GM23338 (cell line): ENCODE results near the gene SGO2.

Source experiments
- CREB1 ChIP-seq: fragments of 250-450 bp; sonication (Bioruptor Pico); IDR thresholded peaks from 2 replicates; pipeline ENCODE4 v1.5.0; 2020; ENCODE audit warnings: low read depth, mild to moderate bottlenecking, moderate library complexity
- EZH2 ChIP-seq: fragments of 200-600 bp; sonication (generic); IDR thresholded peaks from one replicate; pipeline ENCODE4 v1.8.0; 2017; ENCODE audit warnings: antibody characterized with exemption, mild to moderate bottlenecking, low read depth; ENCODE audit not compliant: unreplicated experiment
- POLR2AphosphoS5 ChIP-seq: IDR thresholded peaks from 2 replicates; pipeline ENCODE4 v1.6.1; 2016; ENCODE audit warnings: antibody characterized with exemption, low read depth
- REST ChIP-seq: IDR thresholded peaks from one replicate; pipeline ENCODE4 v1.6.1; 2018; ENCODE audit warnings: antibody characterized with exemption; ENCODE audit not compliant: unreplicated experiment
- TF ChIP-seq, protein P1 (sequence below), 2 experiments: fragments of 200-600 bp in 1 of 2; sonication (generic) in 1 of 2; conservative IDR thresholded peaks; 2 replicates each; pipeline versions ENCODE4 v1.5.1 to v1.6.1; 2016 to 2017; ENCODE audit warnings: antibody characterized with exemption in 2 of 2, low read depth in 2 of 2, mild to moderate bottlenecking in 2 of 2, moderate library complexity in 1 of 2

DNA sequence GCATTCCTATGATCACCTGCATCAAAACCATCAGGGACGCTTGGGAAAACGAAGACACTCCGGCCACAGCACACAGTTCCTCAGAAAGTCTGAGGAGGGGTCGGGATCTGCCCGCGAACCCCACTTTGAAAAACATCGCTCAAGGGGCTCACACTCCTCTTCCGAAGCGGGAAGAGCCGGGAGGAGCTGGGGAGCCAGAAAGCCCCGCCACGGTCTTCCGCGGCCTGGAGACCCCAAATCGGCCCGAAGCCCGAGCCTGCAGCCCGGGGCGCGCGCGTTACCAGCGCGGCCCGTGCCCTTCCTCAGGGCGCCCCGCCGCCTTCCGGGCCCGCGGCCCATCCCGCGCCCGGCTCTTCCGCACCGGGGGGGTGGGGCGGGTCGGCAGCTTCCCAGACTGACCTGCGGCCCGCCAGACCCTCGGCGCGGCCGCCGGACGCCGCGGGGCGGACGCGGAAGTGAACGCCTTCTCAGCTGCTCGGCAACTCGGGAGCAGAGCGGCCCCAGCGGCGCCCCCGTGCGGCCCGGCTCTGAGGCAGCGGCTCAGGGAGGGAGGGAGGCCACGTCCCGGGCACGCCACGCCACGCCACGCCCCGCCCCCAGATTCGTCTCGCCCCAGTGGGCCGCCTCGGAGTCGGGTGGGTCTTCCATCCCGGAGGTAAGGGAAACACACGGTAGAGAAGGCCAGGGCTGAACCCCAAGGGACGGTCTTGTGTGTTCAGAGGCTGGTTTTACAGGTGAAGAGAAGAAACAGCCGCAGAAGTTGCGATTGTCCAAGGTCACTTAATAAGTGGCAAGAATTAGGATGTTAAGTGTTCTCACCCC is 16.2 kb upstream of the SGO2 start, which contains the start of gene KCTD18:
- TF ChIP-seq REST (no peak), EZH2 (no peak), POLR2AphosphoS5 (peak; percentile 50), CREB1 (peak; percentile 30; the same call in 1 of the 2 replicates)
- TF ChIP-seq, protein P1, sequence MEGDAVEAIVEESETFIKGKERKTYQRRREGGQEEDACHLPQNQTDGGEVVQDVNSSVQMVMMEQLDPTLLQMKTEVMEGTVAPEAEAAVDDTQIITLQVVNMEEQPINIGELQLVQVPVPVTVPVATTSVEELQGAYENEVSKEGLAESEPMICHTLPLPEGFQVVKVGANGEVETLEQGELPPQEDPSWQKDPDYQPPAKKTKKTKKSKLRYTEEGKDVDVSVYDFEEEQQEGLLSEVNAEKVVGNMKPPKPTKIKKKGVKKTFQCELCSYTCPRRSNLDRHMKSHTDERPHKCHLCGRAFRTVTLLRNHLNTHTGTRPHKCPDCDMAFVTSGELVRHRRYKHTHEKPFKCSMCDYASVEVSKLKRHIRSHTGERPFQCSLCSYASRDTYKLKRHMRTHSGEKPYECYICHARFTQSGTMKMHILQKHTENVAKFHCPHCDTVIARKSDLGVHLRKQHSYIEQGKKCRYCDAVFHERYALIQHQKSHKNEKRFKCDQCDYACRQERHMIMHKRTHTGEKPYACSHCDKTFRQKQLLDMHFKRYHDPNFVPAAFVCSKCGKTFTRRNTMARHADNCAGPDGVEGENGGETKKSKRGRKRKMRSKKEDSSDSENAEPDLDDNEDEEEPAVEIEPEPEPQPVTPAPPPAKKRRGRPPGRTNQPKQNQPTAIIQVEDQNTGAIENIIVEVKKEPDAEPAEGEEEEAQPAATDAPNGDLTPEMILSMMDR (conservative IDR thresholded peaks at IDR 0.05; ENCODE audit: low read depth in 2 of 2), result peak; percentile 64 to 83
